ENCODE measurements around the gene NTRK2. TPM values are rescaled to one million over a fixed set of nuclear protein-coding genes. Genes with fewer than 3 reads are reported as not detected.

Gene NTRK2
- total and polyA plus RNA-seq, 8 donors = 6.0 to 31.4 (median 14.5) TPM

DNA sequence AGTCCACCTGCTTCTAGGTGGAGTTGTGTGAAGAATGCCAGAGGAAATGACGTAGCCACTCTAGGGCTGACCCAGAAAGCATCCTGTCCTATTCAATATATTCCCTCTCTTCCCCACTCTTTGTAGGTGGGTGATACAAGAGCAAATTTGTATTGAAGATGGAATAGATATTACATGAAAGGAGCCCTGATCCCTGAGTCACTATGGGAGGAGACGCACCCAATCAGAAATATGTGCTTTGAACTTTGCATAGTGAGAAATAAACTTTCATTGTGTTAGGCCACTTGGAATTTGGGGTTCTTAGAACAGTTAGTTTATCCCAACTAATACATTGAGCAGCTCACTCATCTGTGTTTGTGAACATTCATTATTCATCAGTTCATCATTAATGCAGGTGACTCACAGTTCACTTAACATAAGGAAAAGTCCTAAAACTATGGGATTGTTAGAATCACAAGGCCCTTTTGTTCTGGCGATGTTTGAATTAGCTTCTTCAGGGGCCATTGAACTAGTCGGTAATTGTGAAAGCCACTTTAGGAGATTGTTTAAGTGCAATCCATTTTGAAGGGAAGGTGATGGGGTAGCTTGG, 26.9 kb upstream of the NTRK2 start:
- intact Hi-C loops (cut with DNase I) = no loop called here
- TF ChIP-seq, protein P1, sequence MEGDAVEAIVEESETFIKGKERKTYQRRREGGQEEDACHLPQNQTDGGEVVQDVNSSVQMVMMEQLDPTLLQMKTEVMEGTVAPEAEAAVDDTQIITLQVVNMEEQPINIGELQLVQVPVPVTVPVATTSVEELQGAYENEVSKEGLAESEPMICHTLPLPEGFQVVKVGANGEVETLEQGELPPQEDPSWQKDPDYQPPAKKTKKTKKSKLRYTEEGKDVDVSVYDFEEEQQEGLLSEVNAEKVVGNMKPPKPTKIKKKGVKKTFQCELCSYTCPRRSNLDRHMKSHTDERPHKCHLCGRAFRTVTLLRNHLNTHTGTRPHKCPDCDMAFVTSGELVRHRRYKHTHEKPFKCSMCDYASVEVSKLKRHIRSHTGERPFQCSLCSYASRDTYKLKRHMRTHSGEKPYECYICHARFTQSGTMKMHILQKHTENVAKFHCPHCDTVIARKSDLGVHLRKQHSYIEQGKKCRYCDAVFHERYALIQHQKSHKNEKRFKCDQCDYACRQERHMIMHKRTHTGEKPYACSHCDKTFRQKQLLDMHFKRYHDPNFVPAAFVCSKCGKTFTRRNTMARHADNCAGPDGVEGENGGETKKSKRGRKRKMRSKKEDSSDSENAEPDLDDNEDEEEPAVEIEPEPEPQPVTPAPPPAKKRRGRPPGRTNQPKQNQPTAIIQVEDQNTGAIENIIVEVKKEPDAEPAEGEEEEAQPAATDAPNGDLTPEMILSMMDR (IDR thresholded peaks at IDR 0.05) = no peak

DNA sequence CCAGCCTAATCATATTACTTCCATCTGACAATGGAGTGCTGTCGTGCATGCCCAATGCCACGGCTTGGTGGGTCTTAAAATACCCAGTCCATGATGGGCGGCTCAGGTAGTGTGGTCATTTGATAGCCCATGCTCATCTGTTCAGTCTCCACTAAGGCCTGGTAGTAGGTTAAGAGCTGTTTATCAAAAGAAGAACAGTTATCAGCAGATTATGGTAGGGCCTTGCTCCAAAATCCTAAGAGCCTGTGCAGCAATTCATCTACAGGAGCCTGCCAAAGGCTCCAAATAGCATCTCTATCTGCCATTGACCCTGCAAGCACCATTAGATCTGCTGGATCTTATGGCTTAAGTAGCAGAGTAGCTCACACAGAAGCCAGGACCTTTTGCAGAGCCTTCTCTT, 21.8 kb upstream of the NTRK2 start:
- H3K27me3 ChIP-seq = no peaks in the 10 kb centered on the region
- H3K4me1 ChIP-seq = no peaks in the 10 kb centered on the region
- WGBS, 2 donors = 75 to 78% methylated on average over 3 of the region's 3 CpGs
- intact Hi-C loops (cut with DNase I) = no loop called here
- TF ChIP-seq, protein P1 (IDR thresholded peaks at IDR 0.05) = no peak
- H3K4me3 ChIP-seq = no peak overlapping the region
- ATAC-seq = no peak
- H3K9me3 ChIP-seq = no peaks in the 10 kb centered on the region
- no peak for FAIRE-seq
- no peak overlapping the region for H3K27ac ChIP-seq
- H3K36me3 ChIP-seq = no peaks in the 10 kb centered on the region
- no peak for DNase-seq

More for the DNA sequence above, 26.9 kb upstream of the NTRK2 start:
- Histone ChIP-seq H3K4me1 (no peaks in the 10 kb centered on the region), H3K27me3 (no peaks in the 10 kb centered on the region), H3K36me3 (no peaks in the 10 kb centered on the region), H3K9me3 (no peaks in the 10 kb centered on the region), H3K27ac (no peak overlapping the region), H3K4me3 (no peak overlapping the region)
- ATAC-seq (no peak), FAIRE-seq (no peak), DNase-seq (no peak)
- WGBS, 2 donors = 65 to 70% methylated on average over 4 of the region's 4 CpGs

DNA sequence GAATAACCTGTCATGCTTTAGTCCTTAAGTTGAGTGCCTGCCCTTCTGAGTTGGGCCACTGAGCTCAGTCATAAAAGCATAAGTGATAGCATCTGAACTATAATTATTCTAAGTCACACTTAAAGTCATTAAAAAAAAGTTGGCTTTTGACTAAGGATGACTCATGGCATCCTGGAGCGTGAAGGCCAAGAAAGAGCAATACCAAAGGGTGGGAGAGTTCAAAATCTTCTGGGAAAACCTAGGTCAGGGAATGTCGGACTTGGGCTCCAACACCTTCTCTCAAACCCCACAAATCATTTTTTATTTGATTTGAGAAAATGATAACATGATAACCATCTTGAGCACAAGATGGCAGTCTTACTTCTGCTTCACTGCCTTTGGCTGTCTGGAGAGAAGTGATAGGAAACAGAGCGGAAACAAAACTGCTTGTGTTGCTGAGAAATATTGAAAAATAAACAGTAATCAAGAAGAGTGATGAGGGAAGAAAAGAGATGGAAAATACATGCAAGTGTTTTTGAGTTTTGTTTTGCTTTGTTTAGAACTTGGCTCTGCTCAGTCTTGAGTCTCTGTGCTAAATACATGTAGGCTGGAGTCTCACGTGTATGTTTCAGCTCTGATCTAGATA, 16.9 kb upstream of the NTRK2 start:
- Histone ChIP-seq H3K27ac (no peak overlapping the region), H3K4me1 (no peaks in the 10 kb centered on the region), H3K9me3 (no peaks in the 10 kb centered on the region), H3K36me3 (no peaks in the 10 kb centered on the region), H3K27me3 (no peaks in the 10 kb centered on the region), H3K4me3 (no peak overlapping the region)
- 58 to 66% methylated on average over 4 of the region's 4 CpGs for WGBS, 2 donors
- intact Hi-C loops (cut with DNase I) = no loop called here
- no peak for FAIRE-seq
- TF ChIP-seq, protein P1 (IDR thresholded peaks at IDR 0.05) = no peak
- ATAC-seq = no peak
- DNase-seq = no peak

DNA sequence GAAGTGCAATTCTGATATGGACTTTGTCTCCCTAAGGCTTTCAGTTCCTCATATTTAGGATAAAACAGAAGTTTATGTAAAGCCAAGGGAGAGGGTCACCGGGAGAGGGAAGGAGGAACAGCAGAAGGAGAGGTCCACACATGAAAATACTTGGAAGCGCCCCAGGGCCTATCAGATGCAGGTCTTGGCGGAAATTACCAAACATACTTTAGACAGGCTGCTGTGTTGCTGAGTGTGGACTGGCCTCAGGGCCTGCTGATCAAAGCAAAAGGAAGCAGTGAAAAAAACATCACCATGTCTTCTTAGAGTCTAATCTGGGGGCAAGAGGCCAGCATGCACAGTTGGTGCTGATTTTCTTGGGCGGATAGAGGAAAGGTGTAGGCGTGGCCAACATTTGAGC, 14.1 kb upstream of the NTRK2 start:
- DNase-seq = no peak
- Histone ChIP-seq H3K4me1 (no peaks in the 10 kb centered on the region), H3K27me3 (no peaks in the 10 kb centered on the region), H3K27ac (no peak overlapping the region), H3K9me3 (no peaks in the 10 kb centered on the region), H3K4me3 (no peak overlapping the region), H3K36me3 (no peaks in the 10 kb centered on the region)
- TF ChIP-seq, protein P1 (IDR thresholded peaks at IDR 0.05) = no peak
- intact Hi-C loops (cut with DNase I) = no loop called here
- FAIRE-seq = no peak
- 67 to 78% methylated on average over 5 of the region's 5 CpGs for WGBS, 2 donors
- ATAC-seq = no peak

DNA sequence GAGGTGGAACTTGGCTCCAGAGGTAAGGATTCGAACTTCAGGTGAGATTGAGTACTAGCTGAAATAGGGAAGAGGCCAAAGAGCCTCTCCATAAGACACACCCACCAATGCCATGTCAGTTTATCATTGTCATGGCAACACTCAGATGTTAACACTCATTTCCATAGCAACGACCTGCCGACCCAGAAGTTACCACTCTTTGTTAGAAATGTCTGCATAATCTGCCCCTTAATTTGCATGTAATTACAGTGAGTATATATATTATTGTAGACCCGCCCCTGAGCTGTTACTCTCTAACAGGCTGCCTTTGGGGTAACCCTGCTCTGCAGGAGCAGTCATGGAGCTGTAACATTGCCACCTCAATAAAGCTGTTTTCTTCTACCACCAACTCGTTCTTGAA, 10.2 kb upstream of the NTRK2 start:
- no peak overlapping the region for H3K4me3 ChIP-seq
- ATAC-seq (no peak), DNase-seq (no peak), FAIRE-seq (no peak)
- TF ChIP-seq, protein P1 (IDR thresholded peaks at IDR 0.05) = no peak
- no peaks in the 10 kb centered on the region for H3K4me1 ChIP-seq
- H3K27me3 ChIP-seq = no peaks in the 10 kb centered on the region
- no peaks in the 10 kb centered on the region for H3K9me3 ChIP-seq
- intact Hi-C loops (cut with DNase I) = no loop called here
- 46 to 72% methylated on average over 5 of the region's 5 CpGs for WGBS, 2 donors
- H3K36me3 ChIP-seq = no peaks in the 10 kb centered on the region
- H3K27ac ChIP-seq = no peak overlapping the region

Data from pancreas (tissue), 10 donors.